GM23338 (cell line): ENCODE data around the gene CPEB3. TPM values are rescaled to one million over a fixed set of nuclear protein-coding genes. Genes with fewer than 3 reads are reported as not detected.

ENCODE experiments used
- ATAC-seq: fragments of 200-7000 bp; cut with Tn5 transposase; 3 replicates; pipeline ENCODE4 v1.9.1; 2020
- DNase-seq: peaks from one replicate; pipeline ENCODE4 v3.0.0-alpha.2; 2015; ENCODE audit warnings: low spot score
- H2AFZ ChIP-seq: fragments of 200-600 bp; sonication (generic); 2 replicates; pipeline ENCODE4 v1.8.0; 2016; ENCODE audit warnings: antibody characterized with exemption, mild to moderate bottlenecking, moderate library complexity
- H3F3A ChIP-seq: fragments of 200-600 bp; sonication (generic); replicated peaks from 2 replicates; pipeline ENCODE4 v1.8.0; 2017; ENCODE audit warnings: antibody characterized with exemption, mixed run types, low read depth
- H3K27ac ChIP-seq: fragments of 200-600 bp; sonication (generic); 2 replicates; pipeline ENCODE4 v1.6.1; 2016; ENCODE audit warnings: low read depth
- H3K27me3 ChIP-seq: fragments of 200-600 bp; sonication (generic); 2 replicates; pipeline ENCODE4 v1.8.0; 2016; ENCODE audit warnings: mild to moderate bottlenecking, mixed run types, moderate library complexity; ENCODE audit not compliant: insufficient read depth
- H3K36me3 ChIP-seq: fragments of 200-600 bp; sonication (generic); 2 replicates; pipeline ENCODE4 v1.8.0; 2016; ENCODE audit warnings: mild to moderate bottlenecking; ENCODE audit not compliant: insufficient read depth
- H3K4me1 ChIP-seq: fragments of 200-600 bp; sonication (generic); 2 replicates; pipeline ENCODE4 v1.8.0; 2016; ENCODE audit warnings: mild to moderate bottlenecking, moderate library complexity; ENCODE audit not compliant: insufficient read depth
- H3K4me2 ChIP-seq: fragments of 200-600 bp; sonication (generic); 2 replicates; pipeline ENCODE4 v1.7.1; 2017; ENCODE audit warnings: mixed run types
- H3K4me3 ChIP-seq: fragments of 200-600 bp; sonication (generic); 2 replicates; pipeline ENCODE4 v1.6.1; 2016; ENCODE audit warnings: mixed run types
- H3K79me2 ChIP-seq: fragments of 200-600 bp; sonication (generic); replicated peaks from 2 replicates; pipeline ENCODE4 v1.8.0; 2017; ENCODE audit warnings: mild to moderate bottlenecking; ENCODE audit not compliant: insufficient read depth
- H3K9me2 ChIP-seq: fragments of 200-600 bp; sonication (generic); 2 replicates; pipeline ENCODE4 v1.8.0; 2017; ENCODE audit not compliant: insufficient read depth
- H4K20me1 ChIP-seq: fragments of 200-600 bp; sonication (generic); replicated peaks from 2 replicates; pipeline ENCODE4 v1.8.0; 2017; ENCODE audit warnings: mild to moderate bottlenecking; ENCODE audit not compliant: insufficient read depth
- H3K27ac Mint-ChIP-seq: 2 replicates; pipeline ENCODE4 v1.8.0; 2020; ENCODE audit warnings: inconsistent platforms, mild to moderate bottlenecking, moderate library complexity, mixed read lengths
- H3K27me3 Mint-ChIP-seq: 3 replicates; pipeline ENCODE4 v1.8.0; 2022; ENCODE audit warnings: low read depth, mild to moderate bottlenecking, moderate library complexity, mixed read lengths, inconsistent platforms; ENCODE audit not compliant: insufficient read depth, poor library complexity
- H3K36me3 Mint-ChIP-seq: 3 replicates; pipeline ENCODE4 v1.8.0; 2021; ENCODE audit warnings: low read depth, mild to moderate bottlenecking, inconsistent platforms, moderate library complexity, mixed read lengths
- H3K4me1 Mint-ChIP-seq: 3 replicates; pipeline ENCODE4 v1.8.0; 2020; ENCODE audit warnings: mild to moderate bottlenecking, inconsistent platforms, mixed read lengths
- H3K4me3 Mint-ChIP-seq: 3 replicates; pipeline ENCODE4 v1.8.0; 2021; ENCODE audit warnings: moderate library complexity, mild to moderate bottlenecking, inconsistent platforms, mixed read lengths
- H3K9me3 Mint-ChIP-seq: 3 replicates; pipeline ENCODE4 v1.8.0; 2020; ENCODE audit warnings: moderate library complexity, mild to moderate bottlenecking, inconsistent platforms, mixed read lengths
- ETS1 ChIP-seq: IDR thresholded peaks from 2 replicates; pipeline ENCODE4 v1.6.1; 2016; ENCODE audit warnings: antibody characterized with exemption
- EZH2 ChIP-seq: fragments of 200-600 bp; sonication (generic); IDR thresholded peaks from one replicate; pipeline ENCODE4 v1.8.0; 2017; ENCODE audit warnings: antibody characterized with exemption, mild to moderate bottlenecking, low read depth; ENCODE audit not compliant: unreplicated experiment
- EZH2phosphoT487 ChIP-seq: fragments of 200-600 bp; sonication (generic); IDR thresholded peaks from one replicate; pipeline ENCODE4 v1.8.1; 2018; ENCODE audit warnings: antibody characterized with exemption; ENCODE audit not compliant: unreplicated experiment
- NANOG ChIP-seq: IDR thresholded peaks from 2 replicates; pipeline ENCODE4 v1.6.1; 2016; ENCODE audit warnings: antibody characterized with exemption, borderline replicate concordance
- POLR2AphosphoS5 ChIP-seq: IDR thresholded peaks from 2 replicates; pipeline ENCODE4 v1.6.1; 2016; ENCODE audit warnings: antibody characterized with exemption, low read depth
- REST ChIP-seq: IDR thresholded peaks from one replicate; pipeline ENCODE4 v1.6.1; 2018; ENCODE audit warnings: antibody characterized with exemption; ENCODE audit not compliant: unreplicated experiment
- STAT1 ChIP-seq: IDR thresholded peaks from one replicate; pipeline ENCODE4 v1.6.1; 2016; ENCODE audit warnings: antibody characterized with exemption; ENCODE audit not compliant: unreplicated experiment
- ZNF462 ChIP-seq: fragments of 250-450 bp; sonication (Bioruptor Pico); IDR thresholded peaks from 2 replicates; pipeline ENCODE4 v1.5.0; 2020; ENCODE audit warnings: mild to moderate bottlenecking, moderate library complexity
- polyA plus RNA-seq: library from polyadenylated mRNA; unstranded; fragments of >200 nt; fragmentation: Nextera tagmentation; extraction: Ambion mirVana; gene quantifications from 2 replicates; pipeline ENCODE4 v1.2.1, GENCODE V29; 2016
- total RNA-seq: library from RNA; depleted of rRNA; stranded (reverse); fragments of >200 nt; shearing (Covaris generic); gene quantifications from 2 replicates; pipeline ENCODE4 v1.2.3, GENCODE V29; 2014

The CPEB3 gene
- total and polyA plus RNA-seq, 2 experiments from 2014 or later, result 0.74 to 1.9 TPM

GRCh38 chr10:92146781-92147180, 144.1 kb downstream of the CPEB3 start:
- Mint-ChIP-seq H3K27me3 (no peaks in the 10 kb centered on the region), H3K9me3 (no peaks in the 10 kb centered on the region), H3K27ac (no peak overlapping the region), H3K36me3 (no peaks in the 10 kb centered on the region), H3K4me3 (no peak overlapping the region), H3K4me1 (no peaks in the 10 kb centered on the region)
- no peaks in the 10 kb centered on the region for H3K79me2 ChIP-seq
- H3K27me3 ChIP-seq, result no peaks in the 10 kb centered on the region
- no peaks in the 10 kb centered on the region for H4K20me1 ChIP-seq
- no peaks in the 10 kb centered on the region for H3F3A ChIP-seq
- no peaks in the 10 kb centered on the region for H3K4me1 ChIP-seq
- H2AFZ ChIP-seq, result no peak overlapping the region
- no peak overlapping the region for H3K27ac ChIP-seq
- no peaks in the 10 kb centered on the region for H3K9me2 ChIP-seq
- no peak for DNase-seq
- no peaks in the 10 kb centered on the region for H3K36me3 ChIP-seq
- no peak overlapping the region for H3K4me3 ChIP-seq
- no peak for TF ChIP-seq ETS1
- no peak for TF ChIP-seq EZH2phosphoT487
- no peak for TF ChIP-seq POLR2AphosphoS5
- TF ChIP-seq REST, result no peak
- no peak for TF ChIP-seq EZH2
- no peak for TF ChIP-seq STAT1
- no peak overlapping the region for H3K4me2 ChIP-seq
- no peak for ATAC-seq

- no peaks in the 10 kb centered on the region for H3K27me3 ChIP-seq
- no peaks in the 10 kb centered on the region for H4K20me1 ChIP-seq
- no peak overlapping the region for H3K4me3 ChIP-seq
- H3K9me2 ChIP-seq, result no peaks in the 10 kb centered on the region
- no peak overlapping the region for H3K27ac ChIP-seq
- H3K79me2 ChIP-seq, result no peaks in the 10 kb centered on the region
- no peak overlapping the region for H3K27ac Mint-ChIP-seq
- DNase-seq (no peak), ATAC-seq (no peak)
- no peaks in the 10 kb centered on the region for H3F3A ChIP-seq
- H3K4me3 Mint-ChIP-seq, result no peak overlapping the region
- no peaks in the 10 kb centered on the region for H3K9me3 Mint-ChIP-seq
- H2AFZ ChIP-seq, result no peak overlapping the region
- H3K36me3 Mint-ChIP-seq, result no peaks in the 10 kb centered on the region
- H3K36me3 ChIP-seq, result no peaks in the 10 kb centered on the region
- H3K27me3 Mint-ChIP-seq, result no peaks in the 10 kb centered on the region
- H3K4me1 ChIP-seq, result no peaks in the 10 kb centered on the region
- TF ChIP-seq ZNF462 (CRISPR knock-in tag) (no peak), NANOG (no peak), ETS1 (no peak)
- no peaks in the 10 kb centered on the region for H3K4me1 Mint-ChIP-seq
- no peak overlapping the region for H3K4me2 ChIP-seq
Measured at GRCh38 chr10:92146107-92146506, 144.8 kb downstream of the CPEB3 start.
